ENCODE data around the gene SPOCK1. TPM values are rescaled to one million over a fixed set of nuclear protein-coding genes. Genes with fewer than 3 reads are reported as not detected.

Gene SPOCK1
- total and polyA plus RNA-seq, 10 donors: 0.50 to 17.0 (median 6.6) TPM

GRCh38 chr5:137305971-137306602 lies 193.0 kb downstream of the SPOCK1 start:
- H3K27ac ChIP-seq: no peak overlapping the region
- intact Hi-C loops (cut with DNase I; ENCODE audit: low total_unique reads): no loop called here
- TF ChIP-seq POLR2A (IDR thresholded peaks at IDR 0.05) (no peak), POLR2AphosphoS5 (IDR thresholded peaks at IDR 0.05) (no peak), CTCF (IDR thresholded peaks at IDR 0.05 in 8 of 11, conservative IDR thresholded peaks at IDR 0.05 in 3 of 11) (no peak)
- no peaks in the 10 kb centered on the region for H3K9me3 ChIP-seq
- no peaks in the 10 kb centered on the region for H3K4me1 ChIP-seq
- no peaks in the 10 kb centered on the region for H3K36me3 ChIP-seq
- no peak overlapping the region for H3K4me3 ChIP-seq
- no peak for DNase-seq
- no peaks in the 10 kb centered on the region for H3K27me3 ChIP-seq (replicated peaks in 1 of 7)
- 78 to 85% (median 80%) methylated on average over 8 of the region's 8 CpGs for WGBS, 5 donors

- Histone ChIP-seq H3K4me3 (no peak overlapping the region), H3K27me3 (replicated peaks in 1 of 7) (peaks cover 0 to 7% (median 0%) of the 10 kb centered on the region in 7 donors), H3K27ac (no peak overlapping the region), H3K36me3 (no peaks in the 10 kb centered on the region), H3K4me1 (no peaks in the 10 kb centered on the region), H3K9me3 (no peaks in the 10 kb centered on the region)
- no peak for DNase-seq
- TF ChIP-seq CTCF (IDR thresholded peaks at IDR 0.05 in 8 of 11, conservative IDR thresholded peaks at IDR 0.05 in 3 of 11) (no peak), POLR2AphosphoS5 (IDR thresholded peaks at IDR 0.05) (no peak)
- WGBS, 5 donors: 58 to 70% (median 62%) methylated on average over 4 of the region's 4 CpGs
- intact Hi-C loops (cut with DNase I; ENCODE audit: low total_unique reads): no loop called here
Measured at GRCh38 chr5:137304226-137304874, 194.8 kb downstream of the SPOCK1 start.

GRCh38 chr5:137303509-137303908 lies 195.6 kb downstream of the SPOCK1 start:
- no peak overlapping the region for H3K4me3 ChIP-seq
- H3K4me1 ChIP-seq: no peaks in the 10 kb centered on the region
- TF ChIP-seq CTCF (IDR thresholded peaks at IDR 0.05 in 8 of 11, conservative IDR thresholded peaks at IDR 0.05 in 3 of 11) (no peak), POLR2AphosphoS5 (IDR thresholded peaks at IDR 0.05) (no peak), POLR2A (IDR thresholded peaks at IDR 0.05) (no peak)
- no peak overlapping the region for H3K27ac ChIP-seq
- 74 to 91% (median 87%) methylated on average over 5 of the region's 5 CpGs for whole genome bisulfite sequencing, 5 donors
- no peaks in the 10 kb centered on the region for H3K36me3 ChIP-seq
- H3K27me3 ChIP-seq (replicated peaks in 1 of 7): peaks cover 0 to 7% (median 0%) of the 10 kb centered on the region in 7 donors
- H3K9me3 ChIP-seq: no peaks in the 10 kb centered on the region
- intact Hi-C loops (cut with DNase I; ENCODE audit: low total_unique reads): no loop called here
- DNase-seq: no peak

GRCh38 chr5:137300411-137301240 lies 198.5 kb downstream of the SPOCK1 start:
- no peak overlapping the region for H3K4me3 ChIP-seq
- no peak for DNase-seq
- peaks cover 0 to 7% (median 0%) of the 10 kb centered on the region in 7 donors for H3K27me3 ChIP-seq (replicated peaks in 1 of 7)
- H3K27ac ChIP-seq: no peak overlapping the region
- no peaks in the 10 kb centered on the region for H3K9me3 ChIP-seq
- intact Hi-C loops (cut with DNase I; ENCODE audit: low total_unique reads): no loop called here
- WGBS, 5 donors: 71 to 91% (median 73%) methylated on average over 4 of the region's 4 CpGs
- H3K36me3 ChIP-seq: no peaks in the 10 kb centered on the region
- no peaks in the 10 kb centered on the region for H3K4me1 ChIP-seq
- no peak for TF ChIP-seq POLR2A (IDR thresholded peaks at IDR 0.05)
- no peak for TF ChIP-seq POLR2AphosphoS5 (IDR thresholded peaks at IDR 0.05)
- no peak for TF ChIP-seq CTCF (IDR thresholded peaks at IDR 0.05 in 8 of 11, conservative IDR thresholded peaks at IDR 0.05 in 3 of 11)
